Urinary bladder (tissue), 4 donors: ENCODE data around the gene TCF15. TPM values are rescaled to one million over a fixed set of nuclear protein-coding genes. Genes with fewer than 3 reads are reported as not detected.
A peak's percentile ranks its signal among the peaks of the same experiment; 100 is the strongest.
"Not testable (repeated sequence)": the region's sequence is repeated elsewhere in the genome, so short reads cannot be mapped to it uniquely, and the experiment has no call there.

Experiments
- DNase-seq: peaks from one replicate; pipeline ENCODE4 v3.0.0-alpha.2; 2015; ENCODE audit errors: extremely low spot score
- H3K27ac ChIP-seq: one replicate; pipeline ENCODE4 v1.5.1; 2013; ENCODE audit warnings: low read depth, mild to moderate bottlenecking, moderate library complexity
- H3K36me3 ChIP-seq: one replicate; pipeline ENCODE4 v1.6.1; 2013; ENCODE audit warnings: mild to moderate bottlenecking, moderate library complexity; ENCODE audit not compliant: insufficient read depth
- H3K4me1 ChIP-seq: one replicate; pipeline ENCODE4 v1.6.1; 2013; ENCODE audit warnings: mild to moderate bottlenecking, moderate library complexity; ENCODE audit not compliant: insufficient read depth
- H3K4me3 ChIP-seq: one replicate; pipeline ENCODE4 v1.5.1; 2013; ENCODE audit warnings: low read depth, low read length
- WGBS: extraction: QIAGEN DNeasy Blood & Tissue Kit; methylation state at CpG from one replicate; pipeline ENCODE4 v1.1.7; 2013; 5-methylcytosine and 5-hydroxymethylcytosine counted together
- polyA plus RNA-seq: library from polyadenylated mRNA; stranded (reverse); fragments of 200-250 nt; gene quantifications from one replicate; pipeline ENCODE4 v1.2.3, GENCODE V29; 2013
- total RNA-seq: library from RNA; depleted of rRNA; stranded (reverse); fragments of >200 nt; gene quantifications from one replicate; pipeline ENCODE4 v1.2.3, GENCODE V29; 2014
- donor health status: healthy with polysubstance abuse.
- donor health status: healthy.

Gene TCF15
- total and polyA plus RNA-seq, 2 donors = 0.42 to 0.65 TPM

- H3K36me3 ChIP-seq = peaks cover 2% of the 10 kb centered on the region
- no peak for DNase-seq
- H3K4me1 ChIP-seq = peaks cover 3% of the 10 kb centered on the region
- 94% methylated on average over 2 of the region's 2 CpGs for WGBS
- no peak overlapping the region for H3K27ac ChIP-seq
- H3K4me3 ChIP-seq = no peak overlapping the region
Observed at GRCh38 chr20:647479-648019, 37.4 kb upstream of the TCF15 start.

GRCh38 chr20:646868-647233 is 36.7 kb upstream of the TCF15 start:
- WGBS = 90% methylated on average over 2 of the region's 2 CpGs
- H3K4me3 ChIP-seq = no peak overlapping the region
- H3K4me1 ChIP-seq = no peaks in the 10 kb centered on the region
- no peak for DNase-seq
- peaks cover 2% of the 10 kb centered on the region for H3K36me3 ChIP-seq
- no peak overlapping the region for H3K27ac ChIP-seq

GRCh38 chr20:646107-646867 is 36.2 kb upstream of the TCF15 start:
- no peak for DNase-seq
- no peak overlapping the region for H3K27ac ChIP-seq
- 86% methylated on average over 10 of the region's 10 CpGs for WGBS
- peaks cover 2% of the 10 kb centered on the region for H3K36me3 ChIP-seq
- no peaks in the 10 kb centered on the region for H3K4me1 ChIP-seq
- no peak overlapping the region for H3K4me3 ChIP-seq

GRCh38 chr20:645318-646106 is 35.4 kb upstream of the TCF15 start:
- Histone ChIP-seq H3K27ac (no peak overlapping the region), H3K4me1 (no peaks in the 10 kb centered on the region), H3K36me3 (peaks cover 2% of the 10 kb centered on the region), H3K4me3 (no peak overlapping the region)
- no peak for DNase-seq
- 17% methylated on average over 20 of the region's 20 CpGs for WGBS

- no peak overlapping the region for H3K27ac ChIP-seq
- WGBS = 71% methylated on average over 11 of the region's 11 CpGs
- no peak overlapping the region for H3K4me3 ChIP-seq
- H3K4me1 ChIP-seq = no peaks in the 10 kb centered on the region
- peaks cover 2% of the 10 kb centered on the region for H3K36me3 ChIP-seq
- no peak for DNase-seq
Observed at GRCh38 chr20:644692-645317, 34.7 kb upstream of the TCF15 start.

GRCh38 chr20:642398-643174 is 32.5 kb upstream of the TCF15 start:
- WGBS = 4% methylated on average over 57 of the region's 57 CpGs
- no peak for DNase-seq
- H3K27ac ChIP-seq = no peak overlapping the region

GRCh38 chr20:642013-642397 is 31.9 kb upstream of the TCF15 start:
- not testable (repeated sequence) for H3K27ac ChIP-seq

More at GRCh38 chr20:642398-643174, 32.5 kb upstream of the TCF15 start:
- Histone ChIP-seq H3K4me3 (peak overlapping the region; percentile 39), H3K36me3 (no peaks in the 10 kb centered on the region), H3K4me1 (no peaks in the 10 kb centered on the region)

GRCh38 chr20:641516-641875 is 31.4 kb upstream of the TCF15 start:
- Histone ChIP-seq H3K36me3 (no peaks in the 10 kb centered on the region), H3K4me3 (no peak overlapping the region), H3K4me1 (no peaks in the 10 kb centered on the region), H3K27ac (no peak overlapping the region)
- 24% methylated on average over 12 of the region's 12 CpGs for WGBS
- no peak for DNase-seq

More at GRCh38 chr20:642013-642397, 31.9 kb upstream of the TCF15 start:
- H3K4me1 ChIP-seq, H3K36me3 ChIP-seq, DNase-seq: not testable (repeated sequence)
- WGBS = 35% methylated on average over 3 of the region's 13 CpGs
- peak overlapping the region; percentile 39 for H3K4me3 ChIP-seq

GRCh38 chr20:640674-641515 is 30.8 kb upstream of the TCF15 start:
- no peak overlapping the region for H3K27ac ChIP-seq
- H3K36me3 ChIP-seq = no peaks in the 10 kb centered on the region
- WGBS = 47% methylated on average over 11 of the region's 11 CpGs
- H3K4me1 ChIP-seq = no peaks in the 10 kb centered on the region
- H3K4me3 ChIP-seq = no peak overlapping the region
- no peak for DNase-seq

- H3K36me3 ChIP-seq = no peaks in the 10 kb centered on the region
- H3K27ac ChIP-seq = no peak overlapping the region
- no peak overlapping the region for H3K4me3 ChIP-seq
- DNase-seq = no peak
- H3K4me1 ChIP-seq = no peaks in the 10 kb centered on the region
- WGBS = 58% methylated on average over 1 of the region's 1 CpG
Observed at GRCh38 chr20:638579-638978, 28.5 kb upstream of the TCF15 start.

- WGBS = 72% methylated on average over 2 of the region's 2 CpGs
- no peak for DNase-seq
- Histone ChIP-seq H3K4me3 (no peak overlapping the region), H3K4me1 (no peaks in the 10 kb centered on the region), H3K27ac (no peak overlapping the region), H3K36me3 (no peaks in the 10 kb centered on the region)
Observed at GRCh38 chr20:637559-637958, 27.4 kb upstream of the TCF15 start.

GRCh38 chr20:635893-636338 is 25.8 kb upstream of the TCF15 start:
- WGBS = 47% methylated on average over 7 of the region's 7 CpGs
- no peak for DNase-seq

More at GRCh38 chr20:635893-636338, 25.8 kb upstream of the TCF15 start:
- Histone ChIP-seq H3K27ac (no peak overlapping the region), H3K4me1 (no peaks in the 10 kb centered on the region), H3K36me3 (no peaks in the 10 kb centered on the region), H3K4me3 (no peak overlapping the region)
